Endothelial cell of umbilical vein (primary cell): ENCODE results near the gene SRGAP3. TPM values are rescaled to one million over a fixed set of nuclear protein-coding genes. Genes with fewer than 3 reads are reported as not detected.

Source experiments
- BruUV-seq: library from RNA; stranded (reverse); fragments of 400-500 nt; replicated peaks from 2 replicates; lab custom pipeline; 2021; lab: Mats Ljungman, UMichigan
- CTCF ChIA-PET: fragments of 300-600, 350-600 bp; sonication (Branson Sonifier 250); formaldehyde crosslinking; loops from one replicate; lab custom pipeline; 2021; ENCODE audit warnings: antibody characterized with exemption, inconsistent platforms; lab: Charles Lee
- POLR2A ChIA-PET: fragments of 300-600, 350-600 bp; sonication (Branson Sonifier 250); formaldehyde crosslinking; loops from one replicate; lab custom pipeline; 2021; ENCODE audit warnings: antibody characterized with exemption, inconsistent platforms; lab: Charles Lee
- DNase-seq: peaks from one replicate; pipeline ENCODE4 v3.0.0-alpha.2; 2011; ENCODE audit warnings: low read depth, low spot score
- FAIRE-seq: peaks from 2 replicates; lab custom pipeline; 2011; peaks lifted over from hg19 to GRCh38; lab: Jason Lieb, UNC
- H2AFZ ChIP-seq: 2 replicates; pipeline ENCODE4 v1.6.0; 2012; ENCODE audit warnings: low read depth, low read length, control low read depth, inconsistent platforms
- H3K27ac ChIP-seq: 2 replicates; pipeline ENCODE4 v1.5.1; 2011; ENCODE audit warnings: low read depth, mild to moderate bottlenecking, control low read depth, low read length, moderate library complexity; ENCODE audit not compliant: insufficient read depth
- H3K27me3 ChIP-seq, 2 experiments: 2 replicates each; pipeline versions ENCODE4 v1.6.0 to v1.6.1; 2011; ENCODE audit warnings: low read length in 2 of 2, mixed read lengths in 1 of 2; ENCODE audit not compliant: control insufficient read depth in 2 of 2, insufficient read depth in 2 of 2
- H3K36me3 ChIP-seq, 2 experiments: 2 replicates in 1 of 2; 3 replicates in 1 of 2; pipeline ENCODE4 v1.5.1; 2011; ENCODE audit warnings: low read length in 2 of 2, mild to moderate bottlenecking in 1 of 2, moderate library complexity in 1 of 2; ENCODE audit not compliant: control insufficient read depth in 2 of 2, insufficient read depth in 2 of 2; ENCODE audit errors: extremely low read depth in 1 of 2
- H3K4me1 ChIP-seq: 3 replicates; pipeline ENCODE4 v1.5.1; 2011; ENCODE audit warnings: mild to moderate bottlenecking, low read length; ENCODE audit not compliant: control insufficient read depth, insufficient read depth; ENCODE audit errors: extremely low read depth
- H3K4me2 ChIP-seq: 2 replicates; pipeline ENCODE4 v1.6.1; 2011; ENCODE audit warnings: low read length, control low read depth, mixed read lengths; ENCODE audit not compliant: insufficient read depth
- H3K4me3 ChIP-seq, 3 experiments: fragments of 200-600 bp in 1 of 3; sonication (generic), shearing (Covaris generic) in 1 of 3; replicated peaks in 1 of 3; 2 replicates each; pipeline ENCODE4 v1.5.1; 2011 to 2016; ENCODE audit warnings: control low read depth in 3 of 3, low read length in 3 of 3, mild to moderate bottlenecking in 2 of 3, inconsistent platforms in 1 of 3, low read depth in 1 of 3, moderate library complexity in 1 of 3; ENCODE audit not compliant: insufficient read depth in 1 of 3
- H3K79me2 ChIP-seq: 2 replicates; pipeline ENCODE4 v1.6.0; 2012; ENCODE audit warnings: low read length, inconsistent platforms; ENCODE audit not compliant: control insufficient read depth, insufficient read depth
- H3K9ac ChIP-seq: replicated peaks from 2 replicates; pipeline ENCODE3; 2011; ENCODE audit warnings: low read length, control low read depth; ENCODE audit not compliant: insufficient read depth; ENCODE audit errors: extremely low read depth
- H3K9me1 ChIP-seq: replicated peaks from 3 replicates; pipeline ENCODE4 v1.6.0; 2011; ENCODE audit warnings: mild to moderate bottlenecking, low read length; ENCODE audit not compliant: control insufficient read depth, insufficient read depth; ENCODE audit errors: extremely low read depth
- H3K9me3 ChIP-seq: replicated peaks from 2 replicates; pipeline ENCODE4 v1.5.1; 2012; ENCODE audit warnings: low read length, inconsistent platforms; ENCODE audit not compliant: control insufficient read depth, insufficient read depth
- H4K20me1 ChIP-seq: replicated peaks from 2 replicates; pipeline ENCODE3; 2011; ENCODE audit warnings: mild to moderate bottlenecking, low read length; ENCODE audit not compliant: control insufficient read depth, insufficient read depth; ENCODE audit errors: extremely low read depth
- CTCF ChIP-seq, 2 donors: IDR thresholded peaks; 1 replicate in 1 of 2; 2 replicates in 1 of 2; pipeline ENCODE4 v1.5.1; 2011; ENCODE audit warnings: low read length in 2 of 2, mild to moderate bottlenecking in 2 of 2, moderate library complexity in 2 of 2, control low read depth in 1 of 2, inconsistent platforms in 1 of 2, low read depth in 1 of 2; ENCODE audit not compliant: insufficient read depth in 1 of 2; ENCODE audit errors: extremely low read depth in 1 of 2
- EZH2 ChIP-seq: IDR thresholded peaks from 2 replicates; pipeline ENCODE4 v1.6.1; 2012; ENCODE audit warnings: borderline replicate concordance, low read depth, mild to moderate bottlenecking, moderate library complexity, low read length, inconsistent platforms; ENCODE audit not compliant: severe bottlenecking
- JUN ChIP-seq: IDR thresholded peaks from 2 replicates; pipeline ENCODE4 v1.6.1; 2011; ENCODE audit warnings: borderline replicate concordance, low read depth; ENCODE audit not compliant: insufficient read length, insufficient read depth
- MAX ChIP-seq: IDR thresholded peaks from 2 replicates; pipeline ENCODE4 v1.6.1; 2011; ENCODE audit not compliant: insufficient read depth, insufficient read length
- MYC ChIP-seq: IDR thresholded peaks from one replicate; pipeline ENCODE4 v1.6.1; 2011; ENCODE audit warnings: mild to moderate bottlenecking, low read depth, low read length
- POLR2A ChIP-seq: IDR thresholded peaks from 2 replicates; pipeline ENCODE4 v1.6.1; 2012; ENCODE audit warnings: low read depth, mild to moderate bottlenecking, control low read depth, low read length
- POLR2AphosphoS5 ChIP-seq: IDR thresholded peaks from 2 replicates; pipeline ENCODE4 v1.6.1; 2012; ENCODE audit warnings: low read depth, mild to moderate bottlenecking, control low read depth, low read length, moderate library complexity; ENCODE audit not compliant: insufficient read depth
- dilution Hi-C: fragments of 300-500 bp; cut with MboI; formaldehyde crosslinking; loops from one replicate; pipeline ENCODE4 v1.15.0; 2019; ENCODE audit warnings: low sequenced_read_pairs; ENCODE audit not compliant: extremely low pct_ligation_motif_present
- intact Hi-C: fragments of 100-400 bp; cut with micrococcal nuclease; formaldehyde crosslinking; loops from one replicate; pipeline ENCODE4 v1.10.0; 2022
- polyA plus RNA-seq, 4 experiments: library from polyadenylated mRNA; depleted of rRNA in 3 of 4; stranded (reverse) in 3 of 4; unstranded in 1 of 4; fragments of >200 nt; gene quantifications; 2 replicates each; pipeline versions ENCODE4 v1.2.1 to v1.2.3, GENCODE V29; 2011 to 2012; ENCODE audit warnings: missing spikeins in 1 of 4
- total RNA-seq: library from RNA; stranded (reverse); gene quantifications from 2 replicates; pipeline ENCODE4 v1.2.3, GENCODE V29; 2021

The SRGAP3 gene
- total and polyA plus RNA-seq, 2 donors (not counting 3 experiments of a cell fraction or from before 2014, with no cell fraction given) = 0.06 TPM; not detected in 1

GRCh38 chr3:9253327-9253726 lies 3.9 kb upstream of the SRGAP3 start:
- intact Hi-C loops (no loop called here), dilution Hi-C loops (no loop called here)
- Histone ChIP-seq H3K4me3 (no peak overlapping the region), H3K27me3 (peaks cover 0 to 3% of the 10 kb centered on the region in 2 experiments), H3K9me1 (no peaks in the 10 kb centered on the region), H3K9me3 (no peaks in the 10 kb centered on the region), H3K27ac (no peak overlapping the region), H3K36me3 (no peaks in the 10 kb centered on the region), H3K4me1 (no peaks in the 10 kb centered on the region), H3K4me2 (no peak overlapping the region), H3K9ac (no peak overlapping the region), H3K79me2 (no peaks in the 10 kb centered on the region), H4K20me1 (no peaks in the 10 kb centered on the region), H2AFZ (no peak overlapping the region)
- ChIA-PET POLR2A (no interaction called here), CTCF (interaction anchor here (1.2 kb wide), 1 partner anchor 19 kb away, joined by 3 read pairs; no protein-coding TSS in a partner anchor)
- no peak for FAIRE-seq
- no TSS peak for BruUV-seq
- TF ChIP-seq MAX = no peak
- no peak for TF ChIP-seq POLR2A
- no peak for TF ChIP-seq MYC
- TF ChIP-seq CTCF (IDR thresholded peaks at IDR 0.05; ENCODE audit: extremely low read depth in 1 of 2, insufficient read depth in 1 of 2, low read depth in 1 of 2, low read length in 2 of 2) = no peak
- TF ChIP-seq JUN = no peak
- TF ChIP-seq POLR2AphosphoS5 = no peak
- no peak for TF ChIP-seq EZH2
- DNase-seq = no peak
